ENCODE results near the gene LETMD1.

DNA sequence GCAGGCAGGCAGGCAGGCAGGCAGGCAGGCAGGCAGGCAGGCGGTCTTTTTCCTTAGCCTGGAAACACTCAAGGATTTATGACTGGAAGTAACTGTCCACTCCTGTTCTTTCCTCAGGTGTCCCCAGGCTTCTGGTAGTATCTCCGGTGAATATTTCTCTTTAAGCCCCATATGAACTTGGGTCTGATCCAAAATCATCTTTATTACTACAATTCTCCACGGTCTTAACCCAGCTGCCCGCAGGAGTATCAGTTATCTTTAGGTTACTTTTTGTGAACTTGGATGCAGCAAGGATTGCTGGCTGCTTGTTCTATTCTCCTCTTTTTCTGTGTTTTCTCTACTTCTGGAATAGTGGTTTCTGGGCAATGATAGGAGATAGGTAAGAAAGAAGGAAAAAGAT is 32.0 kb downstream of the LETMD1 start:
- TF ChIP-seq GATA3 (IDR thresholded peaks at IDR 0.05; ENCODE audit: low read depth, low read length) (no peak), GATA2 (IDR thresholded peaks at IDR 0.05; ENCODE audit: low read depth, low read length) (no peak)

All from SH-SY5Y (cell line).